ENCODE measurements around the gene AKAIN1.

The AKAIN1 gene

GRCh38 chr18:5097116-5097703 is 99.8 kb downstream of the AKAIN1 start:
- no peak overlapping the region for H3K9ac ChIP-seq (ENCODE audit: insufficient read length, low read depth)
- no peak for DNase-seq (ENCODE audit: low read depth, low spot score)
- no peaks in the 10 kb centered on the region for H3K36me3 ChIP-seq (ENCODE audit: insufficient read depth, insufficient read length, low read length)
- H3K27me3 ChIP-seq (ENCODE audit: insufficient read depth, insufficient read length): no peaks in the 10 kb centered on the region
- no peak for TF ChIP-seq SUZ12 (IDR thresholded peaks at IDR 0.05; ENCODE audit: extremely low read depth, insufficient read depth, insufficient read length)
- TF ChIP-seq ZNF274 (IDR thresholded peaks at IDR 0.05; ENCODE audit: low read depth, low read length): no peak
- no peak for TF ChIP-seq YY1 (IDR thresholded peaks at IDR 0.05; ENCODE audit: insufficient read depth, insufficient read length)
- H3K9me3 ChIP-seq (ENCODE audit: insufficient read depth, low read length): no peaks in the 10 kb centered on the region
- H3K4me1 ChIP-seq (ENCODE audit: insufficient read depth, insufficient read length): no peaks in the 10 kb centered on the region
- no peak overlapping the region for H3K4me3 ChIP-seq (ENCODE audit: insufficient read length, low read depth)

- Histone ChIP-seq H3K4me1 (ENCODE audit: insufficient read depth, insufficient read length) (no peaks in the 10 kb centered on the region), H3K36me3 (ENCODE audit: insufficient read depth, insufficient read length, low read length) (no peaks in the 10 kb centered on the region), H3K4me3 (ENCODE audit: insufficient read length, low read depth) (no peak overlapping the region), H3K9me3 (ENCODE audit: insufficient read depth, low read length) (no peaks in the 10 kb centered on the region), H3K9ac (ENCODE audit: insufficient read length, low read depth) (no peak overlapping the region), H3K27me3 (ENCODE audit: insufficient read depth, insufficient read length) (no peaks in the 10 kb centered on the region)
- no peak for TF ChIP-seq YY1 (IDR thresholded peaks at IDR 0.05; ENCODE audit: insufficient read depth, insufficient read length)
- no peak for TF ChIP-seq SUZ12 (IDR thresholded peaks at IDR 0.05; ENCODE audit: extremely low read depth, insufficient read depth, insufficient read length)
- TF ChIP-seq ZNF274 (IDR thresholded peaks at IDR 0.05; ENCODE audit: low read depth, low read length): no peak
- no peak for DNase-seq (ENCODE audit: low read depth, low spot score)
Measured at GRCh38 chr18:5095239-5095638, 101.8 kb downstream of the AKAIN1 start.

- DNase-seq (ENCODE audit: low read depth, low spot score): no peak
- no peak overlapping the region for H3K4me3 ChIP-seq (ENCODE audit: insufficient read length, low read depth)
- H3K9me3 ChIP-seq (ENCODE audit: insufficient read depth, low read length): no peaks in the 10 kb centered on the region
- H3K4me1 ChIP-seq (ENCODE audit: insufficient read depth, insufficient read length): no peaks in the 10 kb centered on the region
- TF ChIP-seq YY1 (IDR thresholded peaks at IDR 0.05; ENCODE audit: insufficient read depth, insufficient read length) (no peak), ZNF274 (IDR thresholded peaks at IDR 0.05; ENCODE audit: low read depth, low read length) (no peak), SUZ12 (IDR thresholded peaks at IDR 0.05; ENCODE audit: extremely low read depth, insufficient read depth, insufficient read length) (no peak)
- H3K27me3 ChIP-seq (ENCODE audit: insufficient read depth, insufficient read length): no peaks in the 10 kb centered on the region
- H3K36me3 ChIP-seq (ENCODE audit: insufficient read depth, insufficient read length, low read length): no peaks in the 10 kb centered on the region
- H3K9ac ChIP-seq (ENCODE audit: insufficient read length, low read depth): no peak overlapping the region
Measured at GRCh38 chr18:5093902-5094301, 103.2 kb downstream of the AKAIN1 start.
